CD4-positive, alpha-beta T cell treated with Interferon gamma for 1 hour (primary cell): ENCODE data around the gene SSPN.
"Not testable (repeated sequence)": the region's sequence is repeated elsewhere in the genome, so short reads cannot be mapped to it uniquely, and the experiment has no call there.

ENCODE experiments used
- DNase-seq: peaks from one replicate; pipeline ENCODE4 v3.0.0-alpha.2; 2020

The SSPN gene

DNA sequence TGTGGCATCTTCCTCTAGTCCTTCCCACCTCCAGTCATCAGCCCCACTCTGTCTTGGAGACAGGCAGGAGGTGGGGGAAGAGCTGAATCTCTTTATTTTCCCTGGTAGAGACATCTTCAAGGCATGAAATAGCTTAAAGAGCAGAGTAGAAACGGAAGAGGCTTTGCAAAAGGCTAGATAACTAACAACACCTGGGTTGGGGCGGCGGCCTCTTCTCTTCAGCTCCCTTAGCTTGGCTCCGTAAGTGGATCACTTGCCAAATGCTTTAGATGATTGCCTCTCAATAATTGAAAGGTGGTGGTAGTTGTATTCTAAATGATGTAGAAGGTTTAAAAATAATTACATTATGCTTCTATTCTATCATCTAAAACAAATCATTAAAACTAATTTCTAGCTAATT, 36.1 kb downstream of the SSPN start:
- DNase-seq: no peak

DNA sequence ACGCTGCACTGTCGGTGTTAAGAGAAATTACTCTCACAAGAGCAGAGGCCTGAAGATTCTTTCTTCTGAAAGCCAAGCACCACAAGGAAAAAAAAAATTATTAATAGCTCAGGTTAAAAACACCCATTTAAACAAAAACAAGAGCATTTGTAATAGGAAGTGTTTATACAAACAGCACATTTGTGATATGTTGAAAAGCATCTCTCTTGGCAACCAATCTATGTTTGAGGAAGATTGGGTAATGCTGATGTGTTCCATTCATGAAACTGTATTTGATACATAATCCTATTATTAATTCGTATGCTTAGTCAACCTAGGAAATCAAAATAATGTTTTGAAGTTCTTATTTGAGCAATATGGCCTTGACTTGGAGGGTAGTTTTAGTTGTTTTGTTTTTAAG, 36.5 kb downstream of the SSPN start:
- DNase-seq: no peak

DNA sequence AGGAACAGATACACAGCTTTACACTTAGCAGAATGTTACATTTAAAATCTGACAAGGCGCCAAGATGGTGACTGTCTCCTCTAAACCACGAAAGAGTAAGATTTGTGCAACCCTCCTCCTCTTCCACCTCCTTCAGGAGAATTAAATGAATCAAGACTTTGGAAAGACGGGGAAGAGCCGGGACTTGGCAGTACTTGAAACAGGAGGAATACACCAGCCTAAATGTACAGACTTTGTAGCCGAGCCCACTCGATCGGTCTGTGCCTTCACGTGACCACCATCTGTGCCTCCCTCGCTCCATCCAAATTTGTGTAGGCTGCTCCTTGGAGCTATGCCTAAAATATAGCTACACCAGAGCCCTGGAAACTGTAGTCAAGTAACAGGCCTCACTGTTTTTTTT, 38.3 kb downstream of the SSPN start:
- no peak for DNase-seq

DNA sequence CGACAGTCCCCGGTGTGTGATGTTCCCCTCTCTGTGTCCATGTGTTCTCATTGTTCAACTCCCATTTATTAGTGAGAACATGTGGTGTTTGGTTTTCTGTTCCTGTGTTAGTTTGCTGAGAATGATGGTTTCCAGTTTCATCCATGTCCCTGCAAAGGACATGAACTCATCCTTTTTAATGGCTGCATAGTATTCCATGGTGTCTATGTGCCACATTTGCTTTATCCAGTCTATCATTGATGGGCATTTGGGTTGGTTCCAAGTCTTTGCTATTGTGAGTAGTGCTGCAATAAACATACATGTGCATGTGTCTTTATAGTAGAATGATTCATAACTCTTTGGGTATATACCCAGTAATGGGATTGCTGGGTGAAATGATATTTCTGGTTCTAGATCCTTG, 40.1 kb downstream of the SSPN start:
- DNase-seq: not testable (repeated sequence)

DNA sequence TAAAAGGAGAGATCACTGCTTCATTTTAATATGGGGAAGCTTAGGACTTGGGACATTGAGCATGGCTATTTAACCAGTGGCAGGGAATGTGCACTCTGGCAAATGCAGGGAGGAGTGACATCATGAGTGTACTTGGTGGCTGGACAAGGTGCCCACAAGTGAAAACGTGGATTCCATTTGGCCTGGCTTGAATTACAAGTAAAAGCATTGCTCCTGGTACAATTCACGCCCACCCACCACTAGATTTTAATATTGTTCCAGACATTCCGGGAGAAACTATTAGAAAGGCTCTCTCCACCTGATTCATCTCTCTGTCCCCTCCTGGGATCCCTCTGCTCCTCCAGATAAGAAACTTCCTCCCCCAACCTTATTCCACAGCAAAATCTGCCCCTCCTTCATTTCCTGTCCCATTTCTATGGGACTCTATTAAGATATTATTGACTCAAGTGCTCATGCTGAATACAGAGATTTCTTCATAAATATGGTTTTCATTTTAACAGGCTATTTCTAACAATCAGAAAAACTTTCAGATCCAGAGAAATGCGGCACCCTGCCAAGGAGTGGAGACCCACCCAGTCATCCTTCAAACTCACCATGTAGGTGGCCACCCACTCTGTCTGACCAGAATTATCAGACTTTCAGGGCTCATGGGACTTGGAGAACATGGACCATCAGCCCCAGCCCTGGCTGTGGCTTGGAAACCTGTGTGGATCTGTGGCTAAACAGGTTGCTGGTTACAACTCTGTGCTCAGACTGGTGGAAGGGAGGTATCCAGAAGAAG, 43.2 kb downstream of the SSPN start:
- DNase-seq: no peak

DNA sequence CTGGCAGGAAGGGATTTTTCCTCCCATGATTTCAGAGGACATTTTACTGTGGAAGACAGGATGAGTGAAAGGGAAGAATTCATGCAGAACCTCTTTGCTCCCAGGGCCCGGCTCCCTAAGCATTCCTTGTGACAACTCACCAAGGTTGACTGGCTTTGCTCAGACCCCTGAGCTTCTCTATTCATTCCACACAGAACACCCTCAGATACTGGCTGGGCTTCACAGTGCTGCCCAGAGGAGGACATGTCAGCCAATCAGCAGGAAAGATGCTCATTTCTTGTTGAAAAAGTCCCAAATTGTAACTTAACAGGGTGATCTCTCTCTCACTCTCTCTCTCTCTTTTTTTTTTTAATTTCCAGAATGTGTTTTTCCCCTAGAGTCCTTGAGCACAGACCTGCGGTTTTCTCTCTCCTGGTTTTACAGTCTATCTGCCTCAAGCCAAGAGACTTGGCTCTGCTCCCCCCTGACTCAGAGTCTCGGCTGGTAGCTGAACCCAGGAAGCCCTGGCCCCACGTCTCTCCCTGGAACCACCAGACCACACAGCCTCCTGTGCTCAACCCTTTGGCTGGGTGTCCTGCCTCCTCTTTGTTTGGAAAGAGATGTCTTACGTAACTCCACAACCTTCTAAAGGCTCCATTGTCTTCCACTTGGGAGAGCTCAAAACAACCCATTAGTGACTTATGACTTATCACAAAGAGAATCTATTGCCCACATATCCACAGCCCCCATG, 43.9 kb downstream of the SSPN start:
- DNase-seq: no peak

DNA sequence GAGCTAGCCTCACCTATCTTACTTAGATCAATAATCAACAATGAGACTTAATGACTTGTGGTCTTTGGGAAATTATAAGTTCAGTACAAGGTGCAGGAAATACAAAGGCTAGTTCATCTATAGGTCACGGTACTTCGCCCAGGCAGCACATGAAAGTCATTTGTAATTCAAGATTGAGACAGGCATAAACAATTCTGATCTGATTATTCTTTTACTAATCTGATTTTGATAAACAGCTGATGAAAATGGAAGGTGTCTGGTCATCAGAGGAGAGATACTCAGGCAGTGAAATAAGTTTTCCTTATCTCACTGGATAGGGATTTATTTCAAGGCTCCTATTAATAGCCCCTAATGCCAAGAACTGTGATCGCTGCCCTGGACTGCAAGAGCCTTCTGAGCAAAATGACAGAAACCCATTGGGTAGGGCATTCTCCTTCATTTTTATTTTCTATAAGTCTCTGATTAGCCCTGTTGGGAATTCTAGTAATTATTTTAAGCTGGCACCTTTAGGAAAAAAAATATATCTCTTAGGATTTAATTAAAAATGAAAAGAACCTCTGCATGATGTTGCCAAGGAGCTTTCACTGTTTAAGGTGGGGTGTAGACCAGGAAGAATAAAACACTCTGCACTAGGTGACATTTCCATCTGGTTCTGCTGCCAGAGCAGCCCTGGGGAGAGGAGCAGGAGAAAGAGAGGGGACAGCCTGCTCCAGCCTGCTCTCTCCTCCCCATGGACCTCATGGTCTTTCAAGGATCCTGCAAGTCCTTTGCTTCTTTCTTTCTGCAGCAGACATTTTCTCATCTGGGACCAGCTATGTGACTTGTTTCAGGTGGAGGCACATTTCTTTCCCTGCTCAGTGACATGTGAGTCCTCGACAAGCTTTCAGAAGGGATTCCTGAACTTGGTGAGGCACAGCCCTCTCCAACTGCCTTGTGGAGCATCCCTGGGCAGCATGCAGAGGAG, 44.8 kb downstream of the SSPN start:
- DNase-seq: no peak

DNA sequence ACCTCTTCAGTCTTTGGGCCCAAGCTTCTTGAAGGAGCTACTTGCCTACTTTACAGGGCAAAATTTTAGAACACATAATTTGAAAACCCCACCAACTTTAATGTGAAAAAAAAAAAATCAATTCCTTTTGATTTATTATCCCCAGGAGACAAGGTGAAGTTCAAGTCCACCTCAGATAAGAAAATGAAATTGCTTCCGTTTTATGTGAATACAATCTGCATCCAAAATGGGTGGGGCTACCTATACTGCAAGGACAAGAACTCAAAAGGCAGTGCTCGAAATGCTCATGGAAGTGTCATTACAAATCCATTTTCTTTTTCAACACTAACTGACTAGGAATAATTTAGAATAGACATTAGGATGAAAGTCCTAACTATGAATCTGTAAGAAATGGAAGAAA, 45.7 kb downstream of the SSPN start:
- DNase-seq: no peak

DNA sequence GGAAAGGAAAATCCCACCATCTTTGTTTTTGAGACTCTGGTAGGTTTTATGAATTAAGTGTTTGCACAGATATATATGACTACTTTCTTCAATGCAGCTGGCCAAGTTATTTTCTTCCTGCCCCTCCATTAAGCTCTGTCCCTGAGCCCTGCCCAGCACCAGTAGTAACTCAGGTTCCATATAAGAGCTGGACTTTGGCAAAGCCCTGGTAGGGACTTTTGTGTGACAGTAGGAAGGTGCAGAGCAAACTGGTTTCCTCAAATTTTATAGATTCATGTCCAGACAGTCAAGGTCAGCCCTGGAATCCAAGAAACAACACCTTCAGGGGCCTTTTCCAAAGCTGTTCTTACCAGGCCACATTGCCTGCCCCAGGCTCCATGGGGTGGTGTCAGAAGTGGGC, 47.3 kb downstream of the SSPN start:
- DNase-seq: no peak

DNA sequence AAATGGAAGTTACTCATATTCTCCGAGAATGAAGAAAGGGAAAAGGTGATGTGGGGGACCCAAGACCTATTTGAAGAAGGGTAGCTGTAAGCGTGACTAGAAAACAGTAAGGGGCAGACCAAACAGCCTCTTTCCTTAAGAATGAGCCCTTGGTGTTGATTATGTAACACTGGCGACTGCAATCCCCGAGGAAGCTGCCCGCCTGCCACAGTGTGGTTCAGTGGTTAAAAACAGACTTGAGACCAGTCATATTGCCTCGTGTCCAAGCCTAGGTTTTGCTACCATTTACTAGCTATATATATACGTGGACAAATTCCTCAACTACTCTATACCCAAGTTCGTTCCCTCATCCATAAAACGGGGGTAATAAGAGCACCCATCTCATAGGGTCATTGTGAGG, 49.1 kb downstream of the SSPN start:
- no peak for DNase-seq

DNA sequence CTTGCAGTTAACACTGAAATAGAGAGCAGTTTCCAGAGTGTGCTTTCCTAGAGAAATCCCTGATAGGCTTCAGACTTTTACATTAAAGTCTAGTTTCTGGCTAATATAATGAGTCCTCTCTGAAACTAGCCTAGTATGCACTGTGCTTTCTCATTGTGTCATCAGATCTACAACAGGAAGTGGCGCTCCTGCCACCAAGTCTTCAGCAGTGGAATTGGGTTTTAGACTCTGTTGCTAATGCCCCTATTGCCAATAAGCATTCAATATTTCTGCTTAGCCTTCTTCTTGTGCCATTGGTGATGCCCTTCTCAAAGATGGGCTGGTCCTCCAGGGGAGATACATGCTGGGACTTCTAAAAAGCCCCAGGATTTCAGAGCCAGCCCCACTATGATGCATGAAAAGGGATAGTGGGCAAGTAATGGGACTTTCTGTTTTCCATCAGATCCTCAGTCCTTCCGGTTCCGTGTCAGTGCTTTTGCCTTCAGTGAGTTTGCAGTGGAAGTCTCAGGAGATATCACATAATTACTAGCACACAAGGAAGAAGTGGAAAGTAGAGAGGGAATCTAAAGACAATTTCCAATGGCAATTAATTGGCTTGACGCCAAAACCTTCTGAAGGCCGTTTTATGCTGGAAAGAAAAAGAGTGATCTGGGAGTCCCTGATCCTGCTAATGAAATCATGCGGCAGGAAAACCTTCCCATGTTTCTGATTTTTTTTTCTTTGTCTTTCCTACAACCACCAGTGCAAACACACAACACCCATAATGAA, 50.0 kb downstream of the SSPN start:
- no peak for DNase-seq

DNA sequence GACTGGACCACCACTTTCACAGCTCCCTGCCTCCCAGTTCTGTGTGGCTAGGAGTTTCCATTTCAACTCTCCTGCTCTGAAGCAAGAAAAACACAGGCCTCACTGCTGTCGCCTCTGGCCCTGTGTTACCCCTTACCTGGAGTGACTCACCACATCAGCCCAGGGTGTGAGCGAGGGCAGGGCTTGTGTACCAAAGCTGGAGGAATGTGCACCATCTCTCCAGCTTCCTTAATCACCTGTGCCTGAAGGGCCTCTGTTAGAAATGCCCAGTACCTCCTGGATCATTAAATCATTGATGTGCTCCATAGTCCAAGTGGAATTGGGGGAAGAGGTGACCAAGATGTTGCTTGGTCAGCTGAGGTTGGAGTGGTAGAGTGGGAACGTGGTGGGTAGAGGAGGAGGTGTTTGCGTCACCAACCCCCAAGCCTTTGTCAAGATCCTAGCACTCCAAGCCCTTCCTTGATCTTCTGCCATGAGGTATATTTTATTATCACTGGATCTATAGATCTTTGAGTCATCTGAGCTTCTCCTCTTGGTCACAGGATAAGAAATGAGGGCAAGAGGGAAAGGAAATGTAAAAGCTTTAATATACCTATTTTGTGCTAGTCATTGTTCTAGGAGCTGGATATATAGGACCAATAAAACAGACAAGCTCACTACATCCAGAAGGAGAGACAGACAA, 51.3 kb downstream of the SSPN start:
- no peak for DNase-seq

DNA sequence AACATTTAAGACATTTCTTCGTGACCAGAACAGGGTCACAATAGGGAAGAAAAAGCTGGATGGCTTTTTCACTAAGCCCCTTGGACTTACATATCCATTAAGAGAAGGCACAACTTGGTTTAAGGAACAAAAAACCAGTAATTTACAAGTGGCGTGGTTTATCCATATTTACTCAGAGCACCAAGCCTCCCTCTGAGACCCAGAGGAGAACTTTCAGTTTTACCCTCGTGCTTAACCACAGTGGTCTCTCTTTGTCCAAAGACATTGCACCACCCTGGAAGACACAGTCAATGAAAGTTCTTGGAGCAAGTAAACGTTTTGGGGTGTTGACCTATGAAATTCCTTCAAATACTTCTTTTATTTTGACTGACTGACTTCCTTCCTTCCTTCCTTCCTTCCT, 52.5 kb downstream of the SSPN start:
- DNase-seq: no peak

DNA sequence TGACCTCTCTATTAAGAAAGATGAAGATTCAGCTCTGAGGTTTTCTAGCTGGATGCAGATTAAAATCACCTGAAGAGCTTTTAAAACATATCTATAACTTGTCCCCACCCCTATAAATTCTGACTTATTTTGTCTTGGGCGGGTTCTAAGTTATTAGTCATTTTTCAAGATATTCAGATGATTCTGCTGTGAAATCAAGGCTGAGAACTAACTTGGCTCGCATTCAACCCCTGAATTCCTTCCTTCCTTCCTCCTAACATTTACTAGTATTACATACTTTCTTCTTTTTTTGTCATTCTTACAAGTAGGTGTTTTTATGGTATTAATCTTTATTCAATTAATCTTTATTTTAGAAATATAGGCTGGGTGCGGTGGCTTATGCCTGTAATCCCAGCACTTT, 55.4 kb downstream of the SSPN start:
- DNase-seq: no peak

DNA sequence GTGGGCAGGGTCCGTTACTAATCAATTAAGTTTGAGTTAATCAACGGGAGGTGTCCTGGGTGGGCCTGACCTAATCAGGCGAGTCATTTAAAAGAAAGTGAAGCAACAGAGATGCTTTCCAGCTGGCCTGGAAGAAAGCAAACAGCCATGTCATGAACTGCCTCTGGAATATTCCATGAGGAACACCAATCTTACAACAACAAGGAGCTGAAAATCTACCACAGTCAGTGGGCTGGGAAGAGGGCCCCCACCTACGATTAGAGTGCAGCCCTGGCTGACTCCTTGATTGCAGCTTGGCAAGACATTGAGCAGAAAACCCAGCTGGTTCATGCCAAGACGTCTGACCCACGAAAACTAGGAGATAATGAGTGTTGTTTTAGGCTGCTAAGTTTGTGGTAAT, 56.2 kb downstream of the SSPN start:
- no peak for DNase-seq

DNA sequence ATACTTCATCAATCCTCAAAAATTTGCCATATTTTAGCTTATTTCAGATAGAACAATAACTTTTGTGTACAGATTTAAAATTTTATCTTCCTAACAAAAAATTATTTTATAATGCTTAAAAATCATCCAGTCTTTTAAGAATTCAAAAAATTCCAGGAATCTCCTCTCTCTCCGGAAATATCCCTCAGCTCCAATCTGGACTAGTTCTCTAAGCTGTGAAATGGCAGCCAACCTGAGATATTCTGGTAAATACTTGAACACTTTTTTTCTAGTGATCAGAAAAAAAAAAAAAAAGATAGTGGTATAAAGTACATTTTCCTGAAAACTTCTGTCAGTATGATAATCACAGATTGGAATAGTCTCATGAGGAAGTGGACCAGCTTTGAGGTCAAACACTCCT, 57.6 kb downstream of the SSPN start:
- no peak for DNase-seq

DNA sequence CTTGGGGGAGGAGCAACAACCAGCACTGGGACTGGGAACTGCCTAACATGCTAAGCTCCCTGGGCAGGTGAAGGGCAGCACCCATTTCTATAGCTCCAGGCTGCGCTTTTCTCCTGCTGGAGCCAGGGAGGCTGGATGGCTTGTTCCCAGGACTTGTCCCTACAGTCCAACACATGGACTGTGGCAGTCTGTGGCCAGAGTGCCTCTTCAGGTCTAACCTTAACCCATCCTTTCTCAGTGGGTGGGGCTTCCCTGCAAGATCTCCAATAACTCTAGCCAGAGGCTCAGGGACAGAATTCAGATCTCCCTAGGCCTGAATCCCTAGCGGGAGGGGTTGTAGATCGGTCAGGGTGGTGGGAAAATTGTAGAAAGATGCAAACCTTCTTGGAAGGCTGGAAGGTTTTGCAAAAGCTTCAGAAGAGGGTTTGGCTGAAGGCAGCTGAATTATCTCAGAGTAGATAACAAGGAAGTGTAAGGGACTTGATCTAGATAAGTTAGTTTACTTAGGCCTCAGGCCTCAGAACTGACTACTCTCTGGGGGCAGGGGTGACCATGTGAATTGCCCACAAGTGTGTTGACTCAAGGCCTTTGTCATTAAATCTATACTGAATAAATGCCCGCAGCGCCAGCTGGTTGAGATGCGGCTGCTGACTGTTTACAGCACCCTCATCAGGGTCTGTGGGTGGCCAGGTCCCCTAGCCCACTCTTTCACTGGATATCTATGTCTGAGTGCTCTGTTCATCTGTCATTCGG, 60.7 kb downstream of the SSPN start:
- no peak for DNase-seq

DNA sequence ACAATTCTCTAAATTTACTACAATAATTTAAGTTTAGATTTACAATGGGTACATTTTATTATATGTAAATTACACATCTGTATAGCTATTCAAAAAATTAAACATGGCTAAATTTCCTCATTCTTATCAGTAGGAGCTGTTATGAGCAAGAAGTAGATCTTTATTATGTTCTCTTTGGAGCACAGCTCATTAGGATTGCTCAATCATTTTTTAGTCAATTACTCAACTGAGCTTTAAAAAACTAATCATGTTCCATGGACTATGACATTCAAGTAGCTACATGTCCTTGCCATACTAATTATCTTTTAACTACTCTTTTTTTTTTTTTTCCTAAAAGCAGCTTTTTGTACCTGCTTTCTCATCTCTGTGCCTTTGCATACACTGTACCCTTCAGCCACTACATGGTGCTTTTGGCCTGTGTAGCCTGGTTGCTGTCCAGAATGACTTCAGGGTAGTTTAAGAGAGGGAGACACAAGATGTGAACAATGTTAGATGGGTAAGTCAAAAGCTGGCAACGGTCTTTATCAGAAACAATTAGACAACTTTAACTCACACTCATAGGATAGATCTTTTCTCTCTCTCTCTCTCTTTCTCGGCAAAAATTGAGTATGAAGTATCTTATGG, 69.0 kb downstream of the SSPN start:
- DNase-seq: no peak

DNA sequence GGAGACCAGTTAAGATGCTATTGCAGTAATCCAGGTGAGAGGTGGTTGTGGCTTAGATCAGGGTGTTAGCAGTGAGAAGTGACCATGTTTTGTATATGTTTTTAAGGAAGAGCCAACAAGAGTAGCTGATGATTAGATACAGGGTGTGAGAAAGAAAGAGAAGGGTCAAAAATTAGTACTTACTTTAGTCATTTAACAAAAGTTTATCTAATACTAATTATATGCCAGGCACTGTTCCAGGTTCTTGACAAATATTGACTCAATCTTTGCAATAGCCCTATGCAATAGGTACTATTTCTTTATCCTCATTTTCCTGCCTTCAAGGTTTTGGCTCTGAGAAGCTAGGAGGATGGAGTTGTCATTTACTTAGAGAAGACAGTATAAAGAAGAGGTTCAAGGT, 70.2 kb downstream of the SSPN start:
- no peak for DNase-seq

DNA sequence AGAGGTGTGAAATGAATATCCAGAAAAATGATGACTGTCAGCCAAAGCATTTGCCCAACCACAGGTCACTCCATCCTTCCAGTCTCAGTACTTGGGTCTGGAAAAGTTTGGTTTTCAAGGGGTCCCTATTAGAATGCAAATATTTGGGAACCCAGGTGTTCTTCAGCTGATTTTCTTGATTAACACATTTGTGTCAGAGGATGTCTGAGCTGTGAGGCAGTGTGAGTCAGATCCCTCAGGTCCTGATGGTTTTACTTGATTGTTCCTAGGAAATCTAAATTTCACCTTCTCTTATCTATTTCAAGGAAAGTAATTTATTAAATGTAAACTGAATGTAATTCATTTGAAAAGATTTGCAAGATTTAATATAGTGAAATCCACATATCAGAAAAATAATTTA, 71.5 kb downstream of the SSPN start:
- no peak for DNase-seq
